EL (cell line): ENCODE measurements around the gene SLC22A16.

Experiments used
- DNase-seq: peaks from one replicate; pipeline ENCODE4 v3.0.0-alpha.2; 2016

The SLC22A16 gene

GRCh38 chr6:110446405-110446804 lies 30.0 kb downstream of the SLC22A16 start:
- no peak for DNase-seq

GRCh38 chr6:110440026-110440425 lies 36.4 kb downstream of the SLC22A16 start:
- no peak for DNase-seq

- DNase-seq, result no peak
Observed at GRCh38 chr6:110439356-110439755, 37.1 kb downstream of the SLC22A16 start.

GRCh38 chr6:110434961-110435602 lies 41.3 kb downstream of the SLC22A16 start:
- no peak for DNase-seq

GRCh38 chr6:110432285-110432900 lies 44.0 kb downstream of the SLC22A16 start:
- DNase-seq, result no peak

GRCh38 chr6:110430741-110431140 lies 45.7 kb downstream of the SLC22A16 start:
- DNase-seq, result no peak

- no peak for DNase-seq
Observed at GRCh38 chr6:110430236-110430635, 46.2 kb downstream of the SLC22A16 start.

- DNase-seq, result no peak
Observed at GRCh38 chr6:110428153-110428552, 48.3 kb downstream of the SLC22A16 start.

GRCh38 chr6:110425816-110426215 lies 50.6 kb downstream of the SLC22A16 start:
- no peak for DNase-seq

- no peak for DNase-seq
Observed at GRCh38 chr6:110422444-110422822, 54.0 kb downstream of the SLC22A16 start.

- DNase-seq, result no peak
Observed at GRCh38 chr6:110421749-110422443, 54.5 kb downstream of the SLC22A16 start.

- DNase-seq, result no peak
Observed at GRCh38 chr6:110419028-110419739, 57.2 kb downstream of the SLC22A16 start.

- no peak for DNase-seq
Observed at GRCh38 chr6:110418594-110418993, 57.8 kb downstream of the SLC22A16 start.

- peak; percentile 56 for DNase-seq
Observed at GRCh38 chr6:110415086-110415916, 61.1 kb downstream of the SLC22A16 start, which contains the start of gene DDO. TSS of gene DDO (minus strand) at chr6:110415575. CDS start at chr6:110413462, 2,113 bp downstream.

- DNase-seq, result no peak
Observed at GRCh38 chr6:110414669-110415068, 61.7 kb downstream of the SLC22A16 start.

GRCh38 chr6:110412360-110412759 lies 64.1 kb downstream of the SLC22A16 start:
- DNase-seq, result no peak

GRCh38 chr6:110410511-110410910 lies 65.9 kb downstream of the SLC22A16 start:
- no peak for DNase-seq

GRCh38 chr6:110409794-110410193 lies 66.6 kb downstream of the SLC22A16 start:
- no peak for DNase-seq

GRCh38 chr6:110408901-110409300 lies 67.5 kb downstream of the SLC22A16 start:
- DNase-seq, result no peak

- no peak for DNase-seq
Observed at GRCh38 chr6:110404607-110405006, 71.8 kb downstream of the SLC22A16 start.

- no peak for DNase-seq
Observed at GRCh38 chr6:110401585-110402176, 74.7 kb downstream of the SLC22A16 start.

- no peak for DNase-seq
Observed at GRCh38 chr6:110400208-110400607, 76.2 kb downstream of the SLC22A16 start.
